GM21423 (cell line): Measurements from ENCODE around the gene PSMG3.
"Not testable (repeated sequence)": the region's sequence is repeated elsewhere in the genome, so short reads cannot be mapped to it uniquely, and the experiment has no call there.

ENCODE experiments used
- ATAC-seq: cut with Tn5 transposase; IDR thresholded peaks from one replicate; pipeline ENCODE4 v1.9.1; 2021; ENCODE audit warnings: mild to moderate bottlenecking, moderate library complexity; ENCODE audit not compliant: unreplicated experiment

Gene PSMG3

DNA sequence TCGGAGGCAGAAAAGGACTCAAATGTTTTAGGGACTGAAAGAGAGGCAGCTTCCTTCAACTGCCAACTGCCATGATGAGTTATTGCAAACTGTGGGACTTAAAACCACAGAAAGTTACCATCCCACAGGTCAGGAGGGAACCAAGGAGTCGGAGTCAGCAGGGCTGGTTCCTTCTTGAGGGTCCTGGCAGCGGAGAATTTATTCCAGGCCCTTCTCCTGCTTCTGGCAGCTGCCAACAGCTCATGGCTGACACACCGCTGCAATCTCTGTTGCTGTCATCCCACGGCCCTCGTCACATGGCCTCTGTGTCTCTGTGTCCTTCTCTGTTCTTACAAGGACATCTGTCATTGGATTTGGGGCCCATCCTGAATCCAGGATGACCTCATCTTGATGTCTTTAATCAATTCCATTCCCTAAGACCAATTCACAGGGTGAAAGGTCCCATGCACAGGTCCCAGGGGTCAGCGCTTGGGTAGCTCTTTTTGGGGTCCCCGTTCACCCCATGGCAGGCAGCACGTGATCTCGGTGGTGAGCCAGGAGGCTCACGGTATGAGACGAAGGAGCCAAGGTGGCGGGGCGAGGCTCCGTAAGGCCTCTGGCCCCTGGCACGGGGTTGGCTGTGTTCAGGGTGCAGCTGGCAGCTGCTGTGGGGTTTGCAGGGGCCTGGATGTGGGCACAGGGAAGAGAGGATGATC, 27.4 kb upstream of the PSMG3 start:
- ATAC-seq: no peak

DNA sequence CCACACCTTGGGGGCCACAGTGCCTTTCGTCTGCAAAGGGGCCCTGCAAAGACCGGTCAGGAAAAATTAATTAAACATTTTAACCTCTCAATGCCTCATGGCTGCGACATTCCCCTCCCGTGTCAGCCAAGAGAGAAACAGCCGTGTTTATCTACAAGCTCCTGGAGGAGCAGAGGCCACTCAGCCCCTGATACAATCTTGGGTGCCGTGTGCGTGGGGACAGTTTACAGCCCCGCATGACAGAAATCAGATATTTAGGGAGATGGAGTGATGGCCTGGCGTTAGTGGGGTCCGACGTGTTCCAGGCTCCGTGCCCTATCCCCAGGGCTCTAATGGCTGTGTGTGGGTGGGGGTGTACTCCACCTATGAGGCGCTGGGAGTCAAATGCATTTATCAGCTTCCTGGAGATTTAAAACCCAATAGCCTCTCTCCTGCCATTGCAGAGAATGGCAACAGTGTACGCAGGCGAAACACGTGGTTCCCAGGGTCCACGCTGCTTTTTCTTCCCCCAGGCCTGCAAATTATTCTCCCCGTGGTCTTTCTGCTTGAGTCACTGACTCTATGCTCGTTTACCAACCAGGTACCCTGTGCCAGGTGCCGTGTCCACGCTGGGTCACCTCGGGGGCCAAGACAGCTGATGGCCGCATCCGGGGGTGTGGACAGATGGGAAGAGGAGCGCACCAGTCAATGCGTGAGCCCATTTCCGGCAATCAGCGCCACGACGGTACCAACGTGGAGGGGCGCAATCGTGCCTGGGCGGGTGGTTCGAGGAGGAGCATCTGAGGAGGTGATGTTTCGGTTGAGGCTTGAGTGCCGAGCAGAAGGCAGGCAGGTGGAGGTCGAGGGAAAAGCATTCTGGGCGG, 26.6 kb upstream of the PSMG3 start:
- no peak for ATAC-seq

DNA sequence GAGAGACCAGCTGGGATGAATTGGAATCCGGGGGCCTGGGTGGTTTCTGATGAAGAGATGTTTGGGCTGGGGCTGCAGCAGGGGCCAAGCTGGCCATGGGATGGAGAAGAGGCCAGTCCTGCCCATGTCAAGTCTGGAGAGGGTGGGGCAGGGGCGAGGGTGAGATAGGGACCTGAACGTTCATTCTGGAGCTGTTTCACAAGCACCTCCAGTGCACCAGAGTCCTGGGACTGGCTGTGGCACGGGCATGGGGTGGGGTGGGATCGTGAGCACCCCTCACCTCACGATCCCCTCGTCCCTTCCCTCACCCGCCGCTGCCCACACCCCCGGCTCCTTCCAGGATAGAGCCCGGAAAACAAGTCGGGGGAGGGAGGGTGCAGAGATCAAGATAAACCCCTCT, 25.8 kb upstream of the PSMG3 start:
- ATAC-seq: no peak

DNA sequence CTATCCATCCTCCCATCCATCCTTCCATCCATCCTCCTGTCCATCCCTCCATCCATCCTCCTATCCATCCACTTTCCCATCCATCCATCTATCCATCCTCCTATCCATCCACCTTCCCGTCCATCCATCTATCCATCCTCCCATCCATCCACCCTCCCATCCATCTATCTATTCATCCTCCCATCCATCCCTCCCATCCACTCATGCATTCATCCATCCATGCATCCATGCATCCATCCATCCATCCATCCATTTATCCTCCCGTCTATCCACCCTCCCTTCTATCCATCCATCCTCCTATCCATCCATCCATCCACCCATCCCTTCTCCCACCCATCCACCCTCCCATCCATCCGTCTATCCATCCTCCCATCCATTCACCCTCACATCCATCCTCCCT, 25.2 kb upstream of the PSMG3 start:
- no peak for ATAC-seq

DNA sequence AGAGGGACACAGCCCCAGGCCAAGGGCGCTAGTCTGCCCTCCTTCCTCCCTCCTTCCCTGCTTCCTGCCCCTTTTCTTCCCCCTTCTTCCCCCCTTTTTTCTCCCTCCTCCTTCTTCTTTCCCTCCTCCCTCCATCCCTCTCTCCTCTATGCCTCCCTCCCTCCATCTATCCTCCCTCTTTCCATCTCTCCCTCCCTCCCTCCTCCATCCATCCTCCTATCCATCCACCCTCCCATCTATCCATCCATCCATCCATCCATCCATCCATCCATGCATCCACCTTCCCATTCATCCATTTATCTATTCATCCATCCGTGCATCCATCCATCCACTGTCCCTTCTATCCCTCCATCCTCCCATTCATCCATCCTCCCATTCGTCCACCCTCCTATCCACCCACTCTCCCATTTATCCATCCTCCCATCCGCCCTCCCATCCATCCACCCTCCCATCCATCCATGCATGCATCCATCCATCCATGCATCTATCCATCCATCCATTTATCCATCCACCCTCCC, 24.1 kb upstream of the PSMG3 start:
- ATAC-seq: no peak

DNA sequence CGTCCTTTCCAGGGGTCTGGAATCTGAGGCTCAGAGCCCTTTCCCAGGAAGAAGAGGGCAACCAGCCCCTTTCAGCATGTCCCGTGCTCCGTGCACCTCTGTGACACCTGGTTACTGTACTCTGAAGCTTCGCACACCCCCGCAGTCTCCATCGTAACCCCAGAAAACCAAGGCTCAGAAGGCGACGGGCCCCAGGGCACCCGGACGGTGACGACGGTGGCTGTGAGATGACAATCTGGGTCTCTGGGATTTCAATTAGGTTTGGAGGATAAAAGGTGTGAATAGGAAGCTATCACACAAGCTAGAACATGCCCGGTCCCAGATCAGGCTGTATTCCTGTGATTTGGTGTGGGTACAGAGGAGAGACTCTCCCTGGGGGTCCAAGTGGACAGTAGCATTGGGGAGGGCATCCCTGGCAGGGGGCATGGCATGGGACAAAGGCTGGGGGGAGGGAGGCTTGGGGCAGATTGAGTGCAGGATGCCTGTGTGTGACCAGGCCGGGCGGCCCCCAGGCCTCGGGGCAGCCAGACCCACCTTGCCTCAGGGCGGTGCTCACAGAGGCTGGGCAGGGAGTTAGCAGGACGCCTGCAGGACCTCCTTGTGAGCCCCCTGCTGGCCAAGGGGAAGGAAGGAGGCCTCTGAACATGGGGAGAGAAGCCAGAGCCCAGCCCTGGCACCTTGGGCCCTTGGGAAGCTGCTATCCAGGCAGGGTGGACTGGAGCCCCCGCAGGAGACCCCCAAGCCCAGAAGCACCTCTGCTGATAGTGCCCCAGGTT, 23.4 kb upstream of the PSMG3 start:
- no peak for ATAC-seq

DNA sequence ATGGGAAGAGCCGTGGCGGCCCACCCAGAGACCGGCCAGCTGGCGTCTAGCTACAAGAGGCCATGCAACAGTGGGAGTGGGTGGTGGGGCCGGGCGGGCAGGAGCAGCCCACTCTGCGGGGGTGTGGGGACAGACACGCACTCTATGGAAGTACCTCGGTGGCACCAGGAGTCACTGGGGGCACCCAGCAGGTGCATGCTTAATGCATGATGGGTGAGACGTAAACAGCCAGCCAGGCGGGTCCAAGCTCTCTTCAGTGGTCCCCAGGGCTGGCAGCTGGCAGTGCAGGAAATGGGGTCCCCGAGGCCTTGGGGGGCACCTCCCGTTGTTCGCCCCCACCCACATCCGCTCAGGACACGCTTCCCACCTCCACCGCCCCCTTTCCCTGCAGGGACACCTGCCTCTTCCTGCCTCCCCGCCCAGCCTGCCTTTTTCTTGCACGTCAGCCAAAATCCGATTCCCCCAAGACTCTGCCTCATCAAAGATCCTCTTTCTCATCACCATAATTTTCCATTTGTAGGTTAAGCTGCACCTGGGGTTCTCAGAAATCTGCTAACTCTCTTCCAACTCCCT, 22.6 kb upstream of the PSMG3 start:
- ATAC-seq: no peak

DNA sequence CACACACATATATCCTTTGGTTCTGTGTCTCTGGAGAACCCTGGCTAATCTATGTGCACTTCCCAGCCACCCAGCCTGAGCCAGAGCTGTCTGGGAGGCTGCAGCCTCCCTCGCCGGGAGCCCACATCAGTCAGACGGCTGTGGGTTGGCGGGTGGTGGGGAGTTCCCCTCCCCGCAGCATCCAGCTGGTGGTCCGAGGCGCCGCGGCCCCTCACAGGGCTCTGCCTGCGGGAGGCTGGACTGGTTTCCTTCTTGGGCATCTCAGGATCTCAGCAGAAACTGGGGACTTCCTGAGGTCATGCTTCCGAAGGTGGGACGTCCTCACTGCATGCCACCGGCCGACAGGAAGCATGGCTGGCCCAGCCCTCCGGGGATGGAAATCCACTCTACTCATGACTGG, 22.0 kb upstream of the PSMG3 start:
- ATAC-seq: no peak

DNA sequence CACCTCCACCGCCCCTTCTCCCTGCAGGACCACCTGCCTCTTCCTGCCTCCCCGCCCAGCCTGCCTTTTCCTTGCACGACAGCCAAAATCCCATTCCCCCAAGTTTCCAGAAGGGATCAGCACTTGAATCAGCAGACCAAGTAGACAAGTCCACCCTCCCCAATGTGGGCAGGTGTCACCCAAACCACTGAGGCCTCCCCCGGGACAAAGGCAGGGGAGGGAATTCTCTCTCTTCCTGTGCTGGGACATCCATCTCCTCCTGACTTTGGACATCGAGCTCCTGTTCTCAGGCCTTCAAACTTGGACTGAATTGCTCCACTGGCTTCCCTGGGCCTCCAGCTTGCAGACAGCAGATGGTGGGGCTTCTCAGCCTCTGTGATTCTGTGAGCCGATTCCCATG, 21.6 kb upstream of the PSMG3 start:
- no peak for ATAC-seq

DNA sequence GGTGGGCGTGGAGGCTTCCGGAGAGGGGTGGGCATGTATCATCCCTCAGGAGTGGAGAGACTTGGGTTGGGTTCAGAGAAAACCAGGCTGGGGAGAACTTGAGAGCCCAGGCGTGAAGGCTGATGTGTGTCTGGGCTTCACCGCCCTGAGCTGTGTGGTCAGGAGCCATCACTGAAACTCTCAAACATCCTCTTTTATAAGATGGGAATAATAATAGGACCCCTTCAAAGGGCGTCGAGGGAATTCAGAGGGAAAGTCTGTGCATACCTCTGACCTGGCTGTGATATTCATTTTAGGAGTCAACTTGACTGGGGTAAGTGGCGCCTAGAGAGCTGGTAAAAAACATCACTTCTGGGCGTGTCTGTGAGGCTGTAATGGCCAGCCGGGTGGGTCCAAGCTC, 21.1 kb upstream of the PSMG3 start:
- no peak for ATAC-seq

DNA sequence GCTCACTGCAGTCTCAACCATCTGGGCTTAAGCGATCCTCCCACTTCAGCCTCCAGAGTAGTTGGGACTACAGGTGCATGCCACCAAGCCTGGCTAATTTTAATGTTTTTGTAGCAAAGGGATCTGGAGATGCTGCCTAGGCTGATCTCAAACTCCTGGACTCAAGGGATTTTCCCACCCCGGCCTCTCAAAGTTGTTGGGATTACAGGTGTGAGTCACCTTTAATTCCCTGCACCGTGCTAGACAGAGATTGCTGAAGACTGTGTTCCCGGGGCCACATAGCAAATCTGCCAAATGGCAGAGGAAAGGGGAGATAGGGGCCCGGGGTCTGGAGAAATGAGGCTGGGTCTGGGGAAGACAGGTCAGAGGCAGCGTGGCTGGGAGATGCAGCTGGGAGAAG, 20.6 kb upstream of the PSMG3 start:
- no peak for ATAC-seq

DNA sequence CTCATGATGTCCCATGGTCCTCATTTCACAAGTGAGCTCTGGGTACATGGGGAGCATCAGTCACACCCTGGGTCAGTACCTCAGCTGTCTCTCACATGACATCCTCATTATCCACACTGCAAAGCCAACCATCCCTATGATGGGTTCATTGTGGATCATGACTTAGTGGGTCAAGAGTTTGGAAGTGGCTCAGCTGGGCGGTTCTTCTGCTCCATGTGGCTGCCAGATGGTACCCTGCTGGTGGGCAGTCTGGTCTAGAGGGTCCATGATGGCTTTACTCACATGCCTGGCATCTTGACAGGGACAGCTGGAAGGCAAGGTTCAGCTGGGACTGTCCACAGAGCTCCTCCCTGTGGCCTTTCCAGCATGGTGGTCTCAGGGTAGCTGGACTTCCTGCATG, 19.1 kb upstream of the PSMG3 start:
- ATAC-seq: no peak

DNA sequence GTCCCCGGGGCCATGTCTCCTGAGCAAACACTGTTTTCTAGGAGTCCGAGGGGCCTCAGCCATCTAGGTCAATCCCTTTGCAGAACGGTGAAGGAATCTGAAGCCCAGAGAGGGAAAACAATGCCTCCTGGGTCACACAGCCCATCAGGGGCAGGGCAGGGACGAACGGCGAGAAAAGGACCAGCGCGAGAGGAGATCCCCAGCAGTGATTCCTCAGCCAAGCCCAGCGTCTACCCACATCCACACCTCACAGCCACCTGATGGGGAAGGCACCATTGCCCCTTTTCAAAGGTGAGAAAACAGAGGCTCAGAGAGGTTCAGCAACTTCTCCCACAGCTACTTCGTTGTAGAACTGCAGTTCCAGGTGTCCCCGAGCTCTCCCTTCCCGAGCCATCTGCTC, 17.9 kb upstream of the PSMG3 start:
- ATAC-seq: no peak

DNA sequence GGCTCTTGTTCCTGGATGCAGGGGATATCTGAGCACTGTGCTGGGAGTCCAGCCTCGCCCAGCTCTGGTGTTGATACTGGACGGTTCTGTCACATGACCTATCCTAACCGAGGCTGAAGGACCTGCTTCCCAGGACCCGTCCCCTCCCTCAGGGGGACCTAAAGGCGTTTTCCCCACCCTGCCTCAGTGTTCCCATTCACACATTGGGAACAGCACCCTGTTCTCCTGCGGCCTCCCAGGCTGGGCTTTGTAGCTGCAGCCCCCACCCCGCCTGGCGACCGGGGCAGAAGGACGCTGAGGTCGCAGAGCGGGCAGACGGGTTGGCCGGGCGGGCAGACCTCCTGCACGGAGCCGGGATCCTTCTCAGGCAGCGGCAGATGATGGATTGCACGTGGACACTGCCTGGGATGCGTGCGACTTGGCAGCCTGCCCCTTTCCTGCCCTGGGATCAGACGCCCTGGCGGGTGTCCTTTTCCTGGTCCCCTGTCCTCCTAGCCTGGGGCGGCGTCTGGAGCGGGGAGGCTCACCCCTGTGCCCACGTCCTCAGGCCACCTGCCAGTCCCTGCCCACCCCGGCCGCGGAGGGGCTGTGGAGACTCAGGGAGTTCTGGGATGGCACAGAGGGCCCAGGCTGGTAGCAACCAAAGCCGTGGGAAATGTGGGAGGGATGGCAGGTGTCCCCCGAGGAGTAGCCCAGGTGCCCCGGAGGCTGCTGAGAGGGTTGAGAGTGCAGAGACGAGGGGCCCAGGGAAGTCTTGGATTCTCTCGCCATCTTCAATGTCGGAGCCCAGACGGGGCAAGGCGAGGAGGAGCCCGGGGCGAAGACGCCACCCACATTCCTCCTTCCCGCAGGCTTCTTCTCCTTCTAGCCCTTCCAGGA, 17.2 kb upstream of the PSMG3 start:
- no peak for ATAC-seq

DNA sequence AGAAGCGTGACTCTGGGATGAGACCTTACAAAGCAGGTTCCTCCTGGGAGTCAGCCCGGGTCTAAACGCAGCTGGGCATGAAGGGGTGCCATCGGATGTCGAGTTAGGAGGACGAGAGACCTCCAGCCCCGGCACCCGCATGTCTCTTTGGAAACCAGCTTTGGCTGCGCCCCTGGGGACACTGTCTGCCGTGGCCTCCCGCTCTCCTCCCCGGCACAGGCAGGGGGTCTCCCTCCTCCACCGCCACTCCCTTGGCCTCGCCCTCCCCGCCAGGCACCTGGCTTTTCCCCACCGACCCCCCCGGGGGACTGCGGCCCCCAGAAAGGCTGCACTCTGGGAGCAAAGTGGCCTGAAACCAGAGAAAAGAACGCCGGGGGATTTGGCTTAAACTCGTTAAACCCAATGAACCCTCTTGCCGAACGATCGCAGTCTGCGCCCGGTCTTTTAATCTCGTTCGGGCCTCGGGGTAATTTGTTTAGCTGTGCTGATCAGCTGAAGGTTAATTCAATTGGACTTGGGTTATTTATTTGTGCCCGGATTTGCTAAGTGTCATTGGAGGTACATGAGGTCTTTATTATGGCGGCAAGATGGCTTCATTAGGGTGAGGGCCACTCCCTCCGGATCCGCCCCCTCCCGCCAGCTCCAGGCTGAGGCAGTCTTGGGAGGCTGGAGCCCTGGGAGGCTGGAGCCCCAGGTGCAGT, 16.4 kb upstream of the PSMG3 start:
- ATAC-seq: no peak

DNA sequence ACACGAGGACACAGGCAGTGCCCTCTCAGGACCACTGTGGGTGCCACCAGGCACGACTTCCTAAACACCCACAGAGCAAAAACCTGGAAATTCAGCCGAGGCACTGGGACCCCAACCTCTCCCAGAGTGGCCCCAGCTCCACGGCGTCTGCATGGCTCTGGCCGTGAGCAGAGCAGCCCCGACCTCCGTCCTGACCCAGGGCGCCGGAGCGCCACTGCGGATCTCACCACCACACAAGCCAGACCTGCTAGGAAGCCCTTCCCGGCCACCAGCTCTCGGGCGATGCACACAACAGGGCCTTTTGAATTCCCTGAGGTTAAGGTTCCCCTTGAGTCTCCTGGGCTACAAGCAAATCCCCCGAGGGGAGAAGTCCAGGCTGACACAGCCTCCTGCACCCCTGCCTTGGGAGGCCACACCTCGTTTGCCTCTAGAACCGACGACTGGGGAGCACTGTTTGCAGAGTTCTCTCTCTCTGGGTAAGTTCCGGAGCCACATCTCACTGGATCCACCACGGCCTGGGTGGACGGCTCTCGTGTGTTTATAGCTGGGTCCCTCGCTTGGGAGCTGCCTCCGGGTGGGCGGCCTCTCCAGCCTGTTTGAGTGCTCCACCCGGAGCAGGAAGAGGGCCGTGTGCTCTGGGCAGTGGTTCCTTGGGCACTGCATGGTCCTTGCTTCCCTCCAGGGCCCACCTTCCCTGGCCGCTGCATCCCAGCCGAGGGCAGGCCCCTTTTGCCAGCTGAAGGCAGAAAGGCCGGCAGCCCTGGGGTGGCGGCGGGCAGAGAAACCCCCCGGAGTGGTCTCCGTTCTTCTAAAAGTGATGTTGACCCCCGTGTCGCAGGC, 15.5 kb upstream of the PSMG3 start:
- no peak for ATAC-seq

DNA sequence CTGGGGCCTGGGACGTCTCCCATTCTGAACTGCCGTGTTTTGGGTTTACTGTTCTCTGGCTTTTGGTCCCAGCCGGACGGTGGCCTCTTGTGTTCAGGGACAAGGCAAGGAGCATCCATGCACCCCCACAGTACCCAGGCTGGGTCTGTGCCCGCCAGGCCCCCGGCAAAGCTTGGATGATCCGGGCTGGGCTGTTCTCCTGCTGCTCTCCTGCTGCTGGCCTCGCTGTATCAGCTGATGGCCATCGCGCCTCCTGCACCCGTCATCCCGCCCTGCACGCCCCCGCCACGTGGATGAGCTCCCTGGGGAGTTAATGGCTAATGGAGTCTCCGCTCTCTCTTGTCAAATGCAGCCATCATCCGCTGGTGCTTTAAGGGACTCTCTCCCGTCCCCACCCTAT, 14.9 kb upstream of the PSMG3 start:
- ATAC-seq: no peak

DNA sequence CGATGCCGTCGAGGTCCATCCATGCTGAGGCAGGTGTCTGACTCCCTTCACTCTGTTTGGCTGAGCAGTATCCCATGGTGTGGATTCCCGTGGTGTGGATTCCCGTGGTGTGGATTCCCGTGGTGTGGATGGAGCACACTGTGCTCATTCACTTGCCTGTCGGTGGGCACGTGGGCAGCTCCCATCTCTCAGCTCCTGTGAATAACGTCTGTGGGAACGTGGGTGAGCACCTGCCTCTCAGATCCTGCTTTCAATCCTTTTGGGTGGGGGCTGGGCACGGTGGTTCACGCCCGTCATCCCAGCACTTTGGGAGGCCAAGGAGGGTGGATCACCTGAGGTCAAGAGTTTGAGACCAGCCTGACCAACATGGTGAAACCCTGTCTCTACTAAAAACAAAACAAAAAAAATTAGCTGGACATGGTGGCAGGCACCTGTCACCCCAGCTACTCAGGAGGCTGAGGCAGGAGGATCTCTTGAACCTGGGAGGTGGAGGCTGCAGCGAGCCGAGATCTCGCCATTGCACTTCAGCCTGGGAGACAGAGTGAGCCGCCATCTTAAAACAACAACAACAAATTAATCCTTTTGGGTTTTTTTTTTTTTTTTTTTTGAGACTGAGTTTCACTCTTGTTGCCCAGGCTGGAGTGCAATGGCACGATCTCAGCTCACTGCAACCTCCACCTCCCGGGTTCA, 13.6 kb upstream of the PSMG3 start:
- ATAC-seq: not testable (repeated sequence)
